ENCODE results near the gene FYCO1. TPM values are rescaled to one million over a fixed set of nuclear protein-coding genes. Genes with fewer than 3 reads are reported as not detected.

The FYCO1 gene
- total RNA-seq, 2 donors from 2014 or later: 14.6 to 30.3 TPM

DNA sequence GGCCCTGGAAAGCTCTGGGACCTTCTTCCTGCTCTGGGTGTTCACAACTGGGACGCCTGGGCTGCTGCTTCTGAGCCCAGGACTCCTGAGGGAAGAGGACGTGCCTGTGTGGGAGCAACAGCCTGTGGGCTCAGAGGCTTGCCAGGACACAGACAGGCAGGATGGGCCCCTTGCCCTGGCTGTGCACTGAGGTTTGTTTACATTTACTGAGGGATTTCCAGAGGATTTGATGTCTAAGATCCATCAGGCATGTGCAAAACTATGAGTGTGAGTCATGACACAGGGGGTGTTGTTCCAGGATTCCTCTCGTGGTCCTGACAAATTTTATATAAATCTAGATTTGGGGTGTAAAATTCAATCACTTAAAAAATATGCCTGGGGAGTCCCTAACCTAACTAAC lies 98.7 kb downstream of the FYCO1 start:
- Mint-ChIP-seq H3K4me1 (ENCODE audit: low read depth in 2 of 2) (peaks cover 26 to 30% of the 10 kb centered on the region in 2 donors), H3K36me3 (no peaks in the 10 kb centered on the region), H3K9me3 (no peaks in the 10 kb centered on the region), H3K27ac (no peak overlapping the region), H3K27me3 (peaks cover 0 to 10% of the 10 kb centered on the region in 2 donors), H3K4me3 (no peak overlapping the region)
- ATAC-seq (no peak), DNase-seq (ENCODE audit: low spot score) (no peak)

DNA sequence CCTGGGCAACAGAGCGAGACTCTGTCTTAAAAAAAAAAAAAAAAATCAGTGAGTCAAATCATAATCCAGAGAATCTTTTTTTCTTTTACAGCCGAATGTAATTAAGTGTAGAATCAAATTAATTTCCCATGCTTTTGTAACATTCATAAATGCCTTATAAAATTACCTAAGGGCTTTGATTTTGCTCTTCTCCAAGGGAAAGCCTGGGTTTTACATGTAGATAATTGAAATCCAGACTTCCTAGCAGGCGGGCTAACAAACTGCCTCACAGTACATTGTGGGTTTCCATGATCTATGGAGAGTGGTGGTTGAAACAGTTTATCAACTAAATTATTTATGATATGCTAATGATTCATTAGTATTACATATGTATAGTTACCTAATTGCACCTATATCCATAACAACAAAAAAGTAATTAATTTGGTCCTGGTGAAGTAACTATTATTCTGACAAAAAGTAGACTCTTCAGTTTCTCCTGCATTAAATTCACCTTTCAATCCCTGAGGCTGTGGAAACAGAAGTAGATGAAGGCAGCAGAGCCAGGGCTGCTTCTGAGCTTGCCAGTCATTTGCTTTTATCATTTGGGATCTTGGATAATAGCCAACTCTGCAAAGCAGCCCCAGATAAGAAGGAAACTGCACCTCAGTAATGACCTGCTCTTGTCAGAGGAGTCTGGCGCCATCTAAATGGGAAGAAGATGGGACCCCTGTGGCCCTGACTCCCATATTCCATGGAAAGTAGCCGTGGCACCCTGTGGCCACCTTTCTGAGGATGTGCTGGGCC lies 99.7 kb downstream of the FYCO1 start:
- ATAC-seq (no peak), DNase-seq (ENCODE audit: low spot score) (no peak)
- Mint-ChIP-seq H3K9me3 (no peaks in the 10 kb centered on the region), H3K4me3 (no peak overlapping the region), H3K27me3 (peaks cover 0 to 10% of the 10 kb centered on the region in 2 donors), H3K4me1 (ENCODE audit: low read depth in 2 of 2) (peaks cover 24 to 30% of the 10 kb centered on the region in 2 donors), H3K36me3 (no peaks in the 10 kb centered on the region), H3K27ac (no peak overlapping the region)

DNA sequence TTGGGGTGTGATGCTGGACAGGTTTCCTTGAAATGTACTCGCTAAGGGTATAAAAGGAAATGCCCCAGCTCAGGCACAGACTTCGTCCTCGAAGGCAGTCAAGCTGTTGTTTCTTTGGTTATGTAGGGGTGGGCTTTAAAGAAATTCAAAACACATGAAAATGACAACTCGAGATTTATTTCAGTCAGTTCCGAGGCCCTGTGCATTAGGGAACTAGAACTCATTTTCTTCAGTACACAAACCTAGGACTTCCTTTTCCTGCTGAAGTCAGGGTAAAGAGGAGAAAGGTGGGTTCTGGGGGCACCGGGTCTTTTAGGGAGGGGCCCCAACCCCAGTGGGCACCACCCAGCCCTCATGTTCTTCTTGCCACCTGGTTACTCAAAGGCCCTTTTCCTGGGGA lies 101.6 kb downstream of the FYCO1 start:
- no peak overlapping the region for H3K27ac Mint-ChIP-seq
- no peaks in the 10 kb centered on the region for H3K9me3 Mint-ChIP-seq
- ATAC-seq (no peak), DNase-seq (ENCODE audit: low spot score) (no peak)
- no peaks in the 10 kb centered on the region for H3K36me3 Mint-ChIP-seq
- H3K27me3 Mint-ChIP-seq: peaks cover 0 to 10% of the 10 kb centered on the region in 2 donors
- H3K4me1 Mint-ChIP-seq (ENCODE audit: low read depth in 2 of 2): peaks cover 22 to 24% of the 10 kb centered on the region in 2 donors
- no peak overlapping the region for H3K4me3 Mint-ChIP-seq

DNA sequence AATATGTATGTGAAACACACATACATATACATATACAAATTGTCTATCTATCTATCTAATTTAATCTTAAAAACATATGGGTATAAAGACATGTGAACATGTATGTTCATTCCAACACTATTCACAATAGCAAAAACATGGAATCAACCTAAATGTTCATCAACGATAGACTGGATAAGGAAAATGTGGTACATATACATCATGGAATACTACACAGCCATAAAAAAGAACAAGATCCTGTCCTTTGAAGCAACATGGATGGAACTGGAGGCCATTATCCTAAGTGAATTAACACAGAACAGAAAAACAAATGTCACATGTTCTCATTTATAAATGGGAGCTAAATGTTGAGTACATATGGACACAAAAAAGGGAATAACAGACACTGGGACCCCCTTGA lies 103.5 kb downstream of the FYCO1 start:
- no peaks in the 10 kb centered on the region for H3K36me3 Mint-ChIP-seq
- H3K27me3 Mint-ChIP-seq: peaks cover 0 to 6% of the 10 kb centered on the region in 2 donors
- H3K4me3 Mint-ChIP-seq: no peak overlapping the region
- H3K4me1 Mint-ChIP-seq (ENCODE audit: low read depth in 2 of 2): peaks cover 10 to 16% of the 10 kb centered on the region in 2 donors
- H3K9me3 Mint-ChIP-seq: no peaks in the 10 kb centered on the region
- DNase-seq (ENCODE audit: low spot score) (no peak), ATAC-seq (no peak)
- H3K27ac Mint-ChIP-seq: no peak overlapping the region

DNA sequence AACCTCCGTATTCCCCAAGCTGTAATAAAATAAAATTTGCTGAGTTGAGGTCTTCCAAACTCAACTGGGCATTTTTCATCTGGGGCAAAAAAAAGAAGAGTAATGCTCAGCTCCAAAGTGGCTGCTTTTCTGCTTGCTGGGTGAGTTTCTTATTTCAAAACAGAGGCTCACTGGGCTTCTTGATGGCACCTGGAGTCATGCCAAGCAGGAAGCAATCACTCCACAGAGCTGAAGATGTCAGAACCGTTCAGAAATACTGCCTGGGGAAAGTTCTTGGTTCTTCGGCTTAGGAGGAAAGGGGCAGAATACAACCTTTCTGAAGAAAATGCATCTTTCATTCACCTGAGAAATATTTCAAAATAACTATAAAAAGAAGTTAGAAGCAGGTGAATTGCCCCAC lies 105.2 kb downstream of the FYCO1 start:
- H3K4me3 Mint-ChIP-seq: no peak overlapping the region
- H3K4me1 Mint-ChIP-seq (ENCODE audit: low read depth in 2 of 2): peaks cover 10 to 18% of the 10 kb centered on the region in 2 donors
- H3K36me3 Mint-ChIP-seq: no peaks in the 10 kb centered on the region
- H3K9me3 Mint-ChIP-seq: no peaks in the 10 kb centered on the region
- peaks cover 0 to 12% of the 10 kb centered on the region in 2 donors for H3K27me3 Mint-ChIP-seq
- no peak for DNase-seq (ENCODE audit: low spot score)
- no peak for ATAC-seq
- H3K27ac Mint-ChIP-seq: no peak overlapping the region

GRCh38 chr3:45889337-45889736 lies 106.3 kb downstream of the FYCO1 start:
- no peak overlapping the region for H3K27ac Mint-ChIP-seq
- no peaks in the 10 kb centered on the region for H3K9me3 Mint-ChIP-seq
- H3K4me3 Mint-ChIP-seq: no peak overlapping the region
- peaks cover 8 to 17% of the 10 kb centered on the region in 2 donors for H3K27me3 Mint-ChIP-seq
- peaks cover 17 to 18% of the 10 kb centered on the region in 2 donors for H3K4me1 Mint-ChIP-seq (ENCODE audit: low read depth in 2 of 2)
- ATAC-seq (no peak), DNase-seq (ENCODE audit: low spot score) (no peak)
- no peaks in the 10 kb centered on the region for H3K36me3 Mint-ChIP-seq

DNA sequence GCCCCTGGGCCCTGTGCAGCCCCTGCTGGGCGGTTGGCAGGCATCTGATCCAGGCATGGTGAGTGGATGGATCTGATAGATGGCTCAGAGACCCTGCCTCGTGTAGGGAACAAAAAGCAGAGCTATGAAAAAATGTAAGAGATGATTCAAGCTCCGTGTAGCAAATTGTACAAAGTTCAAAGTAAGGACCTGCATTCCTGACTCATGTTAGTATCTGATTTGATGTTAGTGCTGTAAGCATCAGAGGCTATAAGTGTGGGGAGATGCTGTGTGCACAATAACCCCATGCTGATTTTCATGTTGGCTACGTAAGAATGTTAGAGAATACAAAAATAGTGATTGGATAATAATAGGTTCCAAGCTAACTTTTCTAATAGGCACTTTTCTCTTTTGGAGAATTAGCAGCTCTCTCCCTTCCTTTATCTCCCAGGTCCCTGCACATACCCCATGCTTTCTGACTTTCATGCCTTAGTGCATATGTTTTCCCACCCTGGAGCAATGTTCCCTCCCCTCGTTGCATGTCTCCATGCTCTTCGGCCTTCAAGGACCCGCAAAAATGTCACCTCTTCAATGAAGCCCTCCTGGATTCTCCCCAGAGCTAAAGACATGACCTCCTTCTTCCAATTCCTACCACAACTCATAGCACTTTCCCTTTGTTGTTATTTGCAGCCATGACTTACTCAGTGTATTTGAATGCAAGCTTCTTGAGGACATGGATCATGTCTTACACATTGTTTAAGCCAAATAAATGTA lies 107.7 kb downstream of the FYCO1 start:
- Mint-ChIP-seq H3K27ac (no peak overlapping the region), H3K36me3 (no peaks in the 10 kb centered on the region), H3K4me3 (no peak overlapping the region), H3K4me1 (ENCODE audit: low read depth in 2 of 2) (peaks cover 9% of the 10 kb centered on the region in 2 donors), H3K9me3 (no peaks in the 10 kb centered on the region), H3K27me3 (peaks cover 20 to 22% of the 10 kb centered on the region in 2 donors)
- ATAC-seq (no peak), DNase-seq (ENCODE audit: low spot score) (no peak)

DNA sequence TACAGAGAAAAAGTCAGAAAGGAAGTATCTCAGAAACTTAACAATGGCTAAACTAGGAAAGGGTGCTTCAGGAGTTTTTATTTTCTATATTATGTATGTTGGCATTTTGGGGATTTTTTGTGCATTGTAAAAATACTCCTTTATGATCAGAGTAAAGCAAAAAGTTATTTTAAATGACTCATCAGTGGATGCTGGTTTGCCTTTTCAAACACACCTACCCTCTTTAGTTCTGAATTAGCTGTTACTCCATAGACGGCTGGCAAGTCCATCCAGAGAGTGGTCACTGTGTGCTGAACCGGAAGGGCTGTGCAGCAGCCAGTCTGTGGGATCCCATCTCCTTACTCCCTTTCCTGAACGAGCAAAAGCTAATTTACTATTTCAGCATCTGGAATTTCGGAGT lies 108.3 kb downstream of the FYCO1 start:
- Mint-ChIP-seq H3K4me3 (no peak overlapping the region), H3K27me3 (peaks cover 20 to 22% of the 10 kb centered on the region in 2 donors), H3K4me1 (ENCODE audit: low read depth in 2 of 2) (peaks cover 4 to 10% of the 10 kb centered on the region in 2 donors), H3K27ac (no peak overlapping the region), H3K9me3 (no peaks in the 10 kb centered on the region), H3K36me3 (no peaks in the 10 kb centered on the region)
- ATAC-seq (no peak), DNase-seq (ENCODE audit: low spot score) (no peak)

DNA sequence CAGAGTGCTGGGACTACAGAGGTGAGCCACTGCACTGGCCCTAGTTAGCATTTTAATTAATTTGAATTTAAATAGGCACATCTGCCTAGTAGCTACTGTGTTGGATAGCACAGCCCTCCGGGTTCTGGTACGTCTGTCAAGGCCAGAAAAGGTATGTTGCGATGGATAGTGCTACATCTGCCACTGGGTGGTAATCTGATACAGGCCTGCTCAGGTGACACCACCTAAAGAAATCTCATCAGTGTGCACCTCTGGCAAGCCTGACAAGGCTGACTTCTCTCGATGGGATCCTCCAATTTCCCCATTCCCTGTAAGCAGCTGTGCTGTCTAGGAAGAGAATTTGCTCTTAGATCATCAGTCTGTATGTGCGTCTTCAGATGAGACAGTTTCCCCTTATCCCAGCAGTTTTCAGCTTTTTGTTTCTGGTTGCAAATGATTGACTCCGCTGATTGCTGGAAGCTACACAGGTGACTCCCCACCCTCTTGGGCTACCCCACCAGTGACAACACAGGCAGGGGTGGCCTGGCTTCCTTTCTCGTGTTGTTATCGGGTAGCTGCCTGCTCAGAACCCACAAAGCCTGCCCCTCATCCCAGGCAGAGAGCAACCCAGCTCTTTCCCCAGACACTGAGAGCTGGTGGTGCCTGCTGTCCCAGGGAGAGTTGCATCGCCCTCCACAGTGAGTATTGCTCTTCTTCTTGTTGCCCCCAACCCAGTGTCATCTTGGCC lies 109.5 kb downstream of the FYCO1 start, which contains the start of gene CCR9:
Gene CCR9, plus strand, starts transcription at position 565 of the 727 bp plus-strand sequence. CDS start 8,391 bp downstream, outside the sequence.
- no peaks in the 10 kb centered on the region for H3K9me3 Mint-ChIP-seq
- DNase-seq (ENCODE audit: low spot score) (no peak), ATAC-seq (no peak)
- no peak within 1 kb of the TSS for H3K27ac Mint-ChIP-seq
- peaks cover 19 to 20% of the 10 kb centered on the region in 2 donors for H3K27me3 Mint-ChIP-seq
- H3K4me3 Mint-ChIP-seq: no peak within 1 kb of the TSS
- H3K36me3 Mint-ChIP-seq: no peaks in the 10 kb centered on the region
- peaks cover 7 to 22% of the 10 kb centered on the region in 2 donors for H3K4me1 Mint-ChIP-seq (ENCODE audit: low read depth in 2 of 2)

DNA sequence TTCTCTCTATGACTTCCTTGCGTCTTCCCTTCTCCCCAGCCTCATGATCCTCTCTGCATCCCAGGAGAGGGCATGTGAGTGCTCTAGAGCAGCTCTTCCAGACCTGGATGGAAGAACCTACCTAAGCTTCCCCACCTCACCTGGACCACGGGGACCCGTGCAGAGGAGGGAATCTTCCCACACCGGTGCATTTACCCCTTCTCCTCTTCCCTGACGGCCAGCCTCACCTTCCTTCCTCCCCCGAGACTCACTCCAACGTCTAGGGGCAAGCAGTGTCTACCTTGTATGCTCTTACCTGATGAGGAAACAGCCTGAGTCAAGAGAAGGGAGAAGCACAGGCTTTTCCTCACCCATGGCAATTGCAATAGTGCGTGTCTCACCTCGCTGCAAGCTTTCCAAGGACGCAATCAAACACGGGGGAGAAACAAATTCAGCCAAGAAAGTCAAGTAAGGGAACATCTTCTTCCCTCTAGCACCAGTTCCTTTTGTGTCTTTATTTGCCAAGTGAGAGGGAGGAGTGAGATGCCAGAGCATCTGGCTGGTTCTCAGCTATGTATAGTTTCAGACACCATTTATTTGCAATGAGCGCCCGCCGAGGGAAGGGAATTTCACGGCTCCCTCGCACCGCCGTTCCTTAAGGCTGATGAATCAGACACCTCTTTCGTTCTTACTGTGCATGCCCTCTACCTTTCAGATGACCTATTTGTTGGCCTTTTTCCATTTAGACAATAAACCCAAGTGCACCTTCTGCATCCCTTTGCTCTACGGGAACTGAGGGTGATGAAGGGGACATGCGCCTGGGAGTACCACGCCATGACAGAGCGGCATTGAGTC lies 111.0 kb downstream of the FYCO1 start:
- DNase-seq (ENCODE audit: low spot score): no peak
- no peak overlapping the region for H3K27ac Mint-ChIP-seq
- H3K4me1 Mint-ChIP-seq (ENCODE audit: low read depth in 2 of 2): peaks cover 16 to 31% of the 10 kb centered on the region in 2 donors
- no peaks in the 10 kb centered on the region for H3K36me3 Mint-ChIP-seq
- H3K4me3 Mint-ChIP-seq: no peak overlapping the region
- ATAC-seq: no peak
- peaks cover 20% of the 10 kb centered on the region in 2 donors for H3K27me3 Mint-ChIP-seq
- H3K9me3 Mint-ChIP-seq: no peaks in the 10 kb centered on the region

DNA sequence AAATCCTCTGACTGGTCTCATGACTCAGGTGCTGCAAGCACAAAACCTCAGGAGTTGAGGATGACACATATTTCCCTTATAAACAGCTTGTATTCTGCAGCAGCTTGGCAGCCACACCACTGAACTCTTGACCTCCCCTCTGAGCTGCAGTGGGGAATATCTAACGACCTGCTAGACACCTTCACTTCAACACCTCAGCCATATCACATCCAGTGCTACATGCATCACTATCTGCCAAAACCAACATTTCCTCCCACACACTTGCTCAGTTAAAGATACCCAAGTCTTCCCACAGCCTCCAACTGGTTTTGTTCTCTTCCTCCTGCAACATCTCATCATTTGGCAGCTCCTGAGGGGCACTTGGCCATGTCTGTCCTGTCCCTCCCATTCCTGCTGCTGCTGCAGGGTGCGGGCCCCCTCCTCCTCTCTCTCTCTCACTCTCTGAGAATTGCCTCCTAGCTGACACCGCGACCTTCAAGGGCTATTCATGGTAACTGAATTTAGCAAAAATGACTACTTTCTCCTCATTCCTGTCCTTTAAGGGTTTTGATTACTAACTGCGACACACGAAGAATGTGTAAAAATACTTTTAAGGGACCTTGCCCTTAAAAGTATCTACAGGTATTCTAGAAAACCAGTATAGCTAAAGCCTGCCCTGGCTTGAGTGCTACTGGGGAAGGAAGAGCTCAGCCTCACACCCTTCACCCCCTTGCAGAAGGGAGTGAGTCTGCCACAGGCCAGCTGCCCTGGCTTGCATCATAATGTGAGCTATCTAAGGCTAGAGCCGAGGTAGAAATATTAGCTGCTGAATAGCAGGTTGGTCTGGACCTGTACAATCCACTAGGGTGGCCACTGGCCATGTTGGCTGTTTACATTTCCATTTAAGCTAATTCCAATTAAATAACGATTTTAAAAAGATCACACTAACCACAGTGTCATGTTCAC lies 114.3 kb downstream of the FYCO1 start:
- DNase-seq (ENCODE audit: low spot score): no peak
- peaks cover 28% of the 10 kb centered on the region in 2 donors for H3K27me3 Mint-ChIP-seq
- H3K27ac Mint-ChIP-seq: peak overlapping the region in 1 of 2 donors; percentile 63
- H3K36me3 Mint-ChIP-seq: no peaks in the 10 kb centered on the region
- no peaks in the 10 kb centered on the region for H3K9me3 Mint-ChIP-seq
- H3K4me3 Mint-ChIP-seq: peak overlapping the region; percentile 56
- peaks cover 20 to 37% of the 10 kb centered on the region in 2 donors for H3K4me1 Mint-ChIP-seq (ENCODE audit: low read depth in 2 of 2)
- ATAC-seq: peak; percentile 91

GRCh38 chr3:45880725-45881077 lies 114.9 kb downstream of the FYCO1 start:
- Mint-ChIP-seq H3K36me3 (no peaks in the 10 kb centered on the region), H3K4me3 (peak overlapping the region; percentile 56), H3K27ac (peak overlapping the region in 1 of 2 donors; percentile 63), H3K27me3 (peaks cover 28% of the 10 kb centered on the region in 2 donors), H3K9me3 (no peaks in the 10 kb centered on the region), H3K4me1 (ENCODE audit: low read depth in 2 of 2) (peaks cover 20 to 37% of the 10 kb centered on the region in 2 donors)
- no peak for ATAC-seq
- no peak for DNase-seq (ENCODE audit: low spot score)

All from natural killer cell treated with Interleukin-12 subunit alpha and Interleukin-12 subunit beta and Interleukin-15 and Interleukin-18, amount 100 ng/mL, for 72 hours (primary cell).